ENCODE data around the gene TMEM123.
A peak's percentile ranks its signal among the peaks of the same experiment; 100 is the strongest.

The TMEM123 gene, protein sequence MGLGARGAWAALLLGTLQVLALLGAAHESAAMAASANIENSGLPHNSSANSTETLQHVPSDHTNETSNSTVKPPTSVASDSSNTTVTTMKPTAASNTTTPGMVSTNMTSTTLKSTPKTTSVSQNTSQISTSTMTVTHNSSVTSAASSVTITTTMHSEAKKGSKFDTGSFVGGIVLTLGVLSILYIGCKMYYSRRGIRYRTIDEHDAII

DNA sequence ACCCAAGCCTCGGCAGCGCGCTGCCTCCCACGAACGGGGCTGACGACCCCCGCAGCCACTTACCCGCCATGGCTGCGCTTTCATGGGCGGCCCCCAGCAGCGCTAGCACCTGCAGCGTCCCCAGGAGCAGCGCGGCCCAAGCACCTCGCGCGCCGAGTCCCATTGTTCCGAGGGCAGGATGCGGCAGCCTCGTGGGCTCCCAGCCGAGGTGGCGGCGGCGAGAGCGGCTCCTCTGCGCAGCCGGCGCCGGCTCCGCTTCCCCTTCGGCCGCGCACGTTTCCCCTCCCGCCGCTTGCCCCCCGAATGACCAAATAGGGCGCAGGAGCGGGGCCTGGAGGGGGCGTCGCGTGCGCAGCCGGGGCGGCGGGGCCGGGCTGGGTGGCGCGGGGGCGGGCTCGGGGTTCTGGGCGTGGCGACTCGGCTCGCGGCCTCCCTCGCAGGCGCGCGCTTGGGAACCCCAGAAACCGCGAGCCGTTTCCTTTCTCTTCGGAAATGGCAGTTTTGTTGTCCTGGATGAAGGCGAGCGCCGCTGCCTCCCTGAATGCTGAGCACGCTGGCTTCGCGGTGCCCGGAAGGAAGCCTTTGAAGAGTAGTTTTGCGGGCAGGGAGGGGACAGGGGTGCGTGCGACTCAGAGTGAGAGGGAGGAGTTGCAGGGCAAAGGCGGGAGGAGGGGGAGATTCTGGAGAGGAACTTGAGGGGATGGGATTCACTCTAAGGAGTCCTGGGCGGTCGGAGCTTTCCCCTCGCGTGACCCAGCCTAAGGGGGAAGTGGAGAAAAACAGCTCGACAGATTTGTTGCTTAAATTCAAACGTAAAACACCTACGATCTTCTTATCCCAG, at the start of gene TMEM123:
TMEM123 (minus strand) TSS at position 305 of the 841 bp plus-strand sequence; CDS start at position 163, 142 bp downstream.
- TF ChIP-seq, protein P1, sequence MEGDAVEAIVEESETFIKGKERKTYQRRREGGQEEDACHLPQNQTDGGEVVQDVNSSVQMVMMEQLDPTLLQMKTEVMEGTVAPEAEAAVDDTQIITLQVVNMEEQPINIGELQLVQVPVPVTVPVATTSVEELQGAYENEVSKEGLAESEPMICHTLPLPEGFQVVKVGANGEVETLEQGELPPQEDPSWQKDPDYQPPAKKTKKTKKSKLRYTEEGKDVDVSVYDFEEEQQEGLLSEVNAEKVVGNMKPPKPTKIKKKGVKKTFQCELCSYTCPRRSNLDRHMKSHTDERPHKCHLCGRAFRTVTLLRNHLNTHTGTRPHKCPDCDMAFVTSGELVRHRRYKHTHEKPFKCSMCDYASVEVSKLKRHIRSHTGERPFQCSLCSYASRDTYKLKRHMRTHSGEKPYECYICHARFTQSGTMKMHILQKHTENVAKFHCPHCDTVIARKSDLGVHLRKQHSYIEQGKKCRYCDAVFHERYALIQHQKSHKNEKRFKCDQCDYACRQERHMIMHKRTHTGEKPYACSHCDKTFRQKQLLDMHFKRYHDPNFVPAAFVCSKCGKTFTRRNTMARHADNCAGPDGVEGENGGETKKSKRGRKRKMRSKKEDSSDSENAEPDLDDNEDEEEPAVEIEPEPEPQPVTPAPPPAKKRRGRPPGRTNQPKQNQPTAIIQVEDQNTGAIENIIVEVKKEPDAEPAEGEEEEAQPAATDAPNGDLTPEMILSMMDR (IDR thresholded peaks at IDR 0.05; ENCODE audit: control insufficient read depth, extremely low read depth, insufficient read depth): no peak
- H3K4me3 ChIP-seq (ENCODE audit: low read depth, low read length): peak within 1 kb of the TSS; percentile 81
- no peak for DNase-seq (ENCODE audit: low read depth)

DNA sequence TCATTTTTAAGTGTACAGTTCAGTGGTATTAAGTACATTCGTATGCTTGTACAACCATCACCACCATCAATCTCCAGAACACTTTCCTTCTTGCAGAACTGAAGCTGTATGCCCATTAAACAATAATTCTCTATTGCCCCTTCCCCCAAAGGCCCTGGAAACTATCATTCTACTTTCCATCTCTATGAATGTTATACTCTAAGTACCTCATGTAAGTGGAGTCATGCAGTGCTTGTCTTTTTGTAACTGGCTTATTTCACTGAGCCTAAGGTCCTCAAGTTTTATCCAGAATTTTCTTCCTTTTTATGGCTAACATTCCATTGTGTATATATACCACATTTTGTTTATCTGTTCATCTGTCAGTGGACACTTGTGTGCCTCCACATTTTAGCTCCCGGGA, 48.3 kb upstream of the TMEM123 start:
- no peak for DNase-seq (ENCODE audit: low read depth)
- TF ChIP-seq, protein P1 (IDR thresholded peaks at IDR 0.05; ENCODE audit: control insufficient read depth, extremely low read depth, insufficient read depth): no peak
- no peak overlapping the region for H3K4me3 ChIP-seq (ENCODE audit: low read depth, low read length)

DNA sequence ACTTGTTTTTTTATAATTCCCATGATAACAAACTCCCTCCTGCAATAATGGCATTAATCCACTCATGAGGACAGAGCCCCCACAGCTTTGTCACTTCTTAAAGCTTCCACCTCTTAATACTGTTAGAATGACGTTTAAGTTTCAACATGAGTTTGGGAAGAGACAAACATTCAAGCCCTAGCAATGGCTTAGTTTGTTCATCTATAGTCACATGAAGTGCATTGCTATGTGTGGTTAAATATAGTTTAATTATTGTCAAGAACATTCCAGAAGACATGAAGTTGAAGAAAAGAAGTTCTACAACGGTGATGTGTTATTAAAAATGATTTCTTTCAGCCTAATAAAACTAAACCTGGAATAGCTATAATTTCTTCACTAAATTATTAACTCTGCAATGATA, 47.4 kb upstream of the TMEM123 start:
- DNase-seq (ENCODE audit: low read depth): no peak
- H3K4me3 ChIP-seq (ENCODE audit: low read depth, low read length): no peak overlapping the region
- TF ChIP-seq, protein P1 (IDR thresholded peaks at IDR 0.05; ENCODE audit: control insufficient read depth, extremely low read depth, insufficient read depth): no peak

DNA sequence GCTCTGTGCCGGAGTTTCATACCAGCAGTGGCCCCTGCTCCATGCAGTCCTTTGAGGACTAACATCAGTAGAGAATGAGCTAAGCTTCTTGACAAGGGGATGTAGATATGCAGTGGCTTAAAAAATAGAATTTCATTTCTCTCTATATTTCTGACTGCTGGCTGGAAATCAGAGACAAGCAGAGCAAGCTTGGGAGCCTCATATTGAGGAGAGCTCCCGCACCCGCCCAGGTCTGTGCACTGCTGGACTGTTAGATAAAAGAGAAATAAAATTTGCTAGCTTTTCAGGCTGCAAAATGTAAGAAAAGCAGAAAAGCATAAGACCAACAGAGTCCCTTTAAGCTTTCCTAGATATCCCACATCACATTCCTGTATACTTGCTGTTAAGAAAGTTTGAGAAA, 46.6 kb upstream of the TMEM123 start:
- TF ChIP-seq, protein P1 (IDR thresholded peaks at IDR 0.05; ENCODE audit: control insufficient read depth, extremely low read depth, insufficient read depth): no peak
- no peak overlapping the region for H3K4me3 ChIP-seq (ENCODE audit: low read depth, low read length)
- no peak for DNase-seq (ENCODE audit: low read depth)

DNA sequence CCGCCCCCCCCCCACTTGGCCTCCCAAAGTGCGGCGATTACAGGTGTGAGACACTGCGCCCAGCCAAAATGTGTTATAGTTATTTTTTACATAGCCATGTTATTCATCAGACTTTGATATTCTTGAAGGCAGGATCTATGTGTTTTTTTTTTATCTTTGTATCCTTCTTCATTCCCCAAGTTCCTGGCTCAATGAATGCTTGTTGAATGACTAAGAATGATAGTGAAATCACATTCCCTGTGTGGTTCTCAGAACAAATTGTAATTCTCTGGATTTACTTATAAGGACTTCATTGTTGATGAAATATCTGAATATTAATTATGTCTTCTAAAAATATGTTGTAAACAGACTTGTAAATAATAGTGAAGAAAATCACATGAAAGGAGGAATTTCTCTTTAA, 44.5 kb upstream of the TMEM123 start:
- DNase-seq (ENCODE audit: low read depth): no peak
- H3K4me3 ChIP-seq (ENCODE audit: low read depth, low read length): no peak overlapping the region
- TF ChIP-seq, protein P1 (IDR thresholded peaks at IDR 0.05; ENCODE audit: control insufficient read depth, extremely low read depth, insufficient read depth): no peak

DNA sequence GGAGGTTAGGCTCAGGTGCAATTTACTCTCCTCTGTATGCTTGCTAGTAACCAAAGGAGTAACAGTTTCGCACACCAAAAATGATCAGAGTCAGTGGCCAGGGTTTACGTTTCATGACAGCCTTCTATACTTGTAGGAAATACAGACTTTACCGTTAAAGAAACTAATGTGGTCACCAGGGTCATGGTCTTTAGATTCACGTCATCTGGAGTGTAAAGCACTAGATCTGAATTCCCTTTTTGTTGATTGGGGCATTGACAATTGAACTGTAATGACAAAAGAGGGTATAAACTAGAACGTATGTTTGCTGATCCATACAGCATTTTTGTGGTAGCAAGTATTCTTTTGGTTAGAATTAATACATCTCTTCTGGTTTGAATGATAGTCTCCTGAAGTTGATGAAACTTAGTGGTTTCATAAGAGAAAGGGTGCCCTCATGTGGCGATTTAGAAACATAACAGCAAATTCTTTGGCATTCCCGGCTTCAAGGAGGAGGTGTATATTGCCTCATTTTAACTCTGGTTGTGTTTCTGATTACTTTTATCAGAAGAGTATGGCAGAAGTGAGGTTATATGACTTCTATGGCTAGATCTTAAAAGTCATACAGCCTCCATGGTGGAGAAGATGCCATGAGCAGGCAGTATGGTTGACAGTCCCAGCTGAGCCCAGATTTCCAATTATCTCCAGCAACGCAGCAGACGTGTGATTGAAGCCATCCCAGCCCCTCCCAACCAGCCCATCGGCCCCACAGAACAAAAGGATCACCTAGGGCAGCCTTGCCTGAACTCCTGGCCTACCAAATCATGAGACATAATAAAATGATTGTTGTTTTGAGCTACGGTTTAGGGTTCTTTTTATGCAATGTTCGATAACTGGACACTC, 42.8 kb upstream of the TMEM123 start:
- no peak overlapping the region for H3K4me3 ChIP-seq (ENCODE audit: low read depth, low read length)
- TF ChIP-seq, protein P1 (IDR thresholded peaks at IDR 0.05; ENCODE audit: control insufficient read depth, extremely low read depth, insufficient read depth): peak; percentile 59
- DNase-seq (ENCODE audit: low read depth): peak; percentile 70

All from LNCaP clone FGC (cell line).